GM19467 (cell line): Measurements from ENCODE around the gene LRRC36.

Experiments
- ATAC-seq: cut with Tn5 transposase; IDR thresholded peaks from one replicate; pipeline ENCODE4 v1.9.1; 2021; ENCODE audit warnings: mild to moderate bottlenecking, moderate library complexity; ENCODE audit not compliant: unreplicated experiment

LRRC36 gene

GRCh38 chr16:67388191-67388590 is 61.6 kb downstream of the LRRC36 start:
- ATAC-seq = no peak

GRCh38 chr16:67388591-67388990 is 62.0 kb downstream of the LRRC36 start:
- no peak for ATAC-seq

- ATAC-seq = no peak
Observed at GRCh38 chr16:67389911-67390815, 63.5 kb downstream of the LRRC36 start.

GRCh38 chr16:67390816-67391423 is 64.3 kb downstream of the LRRC36 start:
- no peak for ATAC-seq

GRCh38 chr16:67391424-67392300 is 65.0 kb downstream of the LRRC36 start:
- no peak for ATAC-seq

GRCh38 chr16:67392301-67393059 is 65.9 kb downstream of the LRRC36 start:
- ATAC-seq = no peak

GRCh38 chr16:67393111-67393787 is 66.6 kb downstream of the LRRC36 start, which contains the start of gene TPPP3:
Gene TPPP3 (minus strand): TSS chr16:67393498. CDS start chr16:67391111, 2,387 bp downstream.
- no peak for ATAC-seq

GRCh38 chr16:67393788-67394154 is 67.2 kb downstream of the LRRC36 start:
- no peak for ATAC-seq

- ATAC-seq = no peak
Observed at GRCh38 chr16:67394155-67395104, 67.8 kb downstream of the LRRC36 start.

- ATAC-seq = no peak
Observed at GRCh38 chr16:67395105-67395457, 68.5 kb downstream of the LRRC36 start.

GRCh38 chr16:67395458-67396158 is 69.0 kb downstream of the LRRC36 start:
- ATAC-seq = no peak

- no peak for ATAC-seq
Observed at GRCh38 chr16:67396159-67397035, 69.8 kb downstream of the LRRC36 start.

- ATAC-seq = no peak
Observed at GRCh38 chr16:67397036-67397801, 70.6 kb downstream of the LRRC36 start.

- no peak for ATAC-seq
Observed at GRCh38 chr16:67397812-67398545, 71.4 kb downstream of the LRRC36 start.

- ATAC-seq = no peak
Observed at GRCh38 chr16:67398546-67399217, 72.1 kb downstream of the LRRC36 start.
